Body of pancreas (tissue), 4 donors: ENCODE data around the gene MYZAP. TPM values are rescaled to one million over a fixed set of nuclear protein-coding genes. Genes with fewer than 3 reads are reported as not detected.
A peak's percentile ranks its signal among the peaks of the same experiment; 100 is the strongest.

ENCODE experiments used
- ATAC-seq: fragments of 150-250 bp; one replicate; pipeline ENCODE4 v1.9.1; 2016
- DNase-seq, 4 donors: peaks; one replicate each; pipeline ENCODE4 v3.0.0-alpha.2; 2019
- H3K27ac ChIP-seq, 4 donors: fragments of 200-600 bp; sonication (generic); 1 replicate in 3 of 4; 2 replicates in 1 of 4; pipeline versions ENCODE4 v1.5.1 to v1.6.1; 2016 to 2019; ENCODE audit warnings: mild to moderate bottlenecking in 1 of 4, mixed read lengths in 1 of 4, moderate library complexity in 1 of 4
- H3K27me3 ChIP-seq, 2 donors: fragments of 200-600 bp; sonication (generic); one replicate each; pipeline ENCODE4 v1.6.0; 2016; ENCODE audit warnings: mild to moderate bottlenecking in 1 of 2
- H3K36me3 ChIP-seq, 2 donors: fragments of 200-600 bp; sonication (generic); replicated peaks in 1 of 2; 2 replicates each; pipeline ENCODE4 v1.5.1; 2016; ENCODE audit warnings: low read depth in 2 of 2; ENCODE audit not compliant: insufficient read depth in 1 of 2
- H3K4me1 ChIP-seq: fragments of 200-600 bp; sonication (generic); one replicate; pipeline ENCODE4 v1.6.0; 2016
- H3K4me3 ChIP-seq, 2 donors: fragments of 200-600 bp; sonication (generic); 1 replicate in 1 of 2; 2 replicates in 1 of 2; pipeline ENCODE4 v1.5.1; 2016 to 2019
- H3K9me3 ChIP-seq, 3 donors: fragments of 200-600 bp; sonication (generic); 1 replicate in 2 of 3; 2 replicates in 1 of 3; pipeline ENCODE4 v1.5.1; 2016
- CTCF ChIP-seq, 7 experiments: fragments of 450-650 bp in 4 of 7; fragments of 200-600 bp in 3 of 7; sonication (generic) in 3 of 7; IDR thresholded peaks; one replicate each; pipeline ENCODE4 v1.5.1; 2016 to 2019; ENCODE audit warnings: antibody characterized with exemption in 7 of 7
- POLR2A ChIP-seq, 3 donors: fragments of 450-650 bp; IDR thresholded peaks; one replicate each; pipeline ENCODE4 v1.6.1; 2016; ENCODE audit warnings: antibody characterized with exemption in 3 of 3, mild to moderate bottlenecking in 2 of 3
- WGBS, 2 donors: methylation state at CpG; one replicate each; pipeline ENCODE4 v1.1.5; 2017; 5-methylcytosine and 5-hydroxymethylcytosine counted together
- intact Hi-C: fragments of 100-400 bp; cut with DNase I; formaldehyde crosslinking; loops from one replicate; pipeline ENCODE4 v1.15.1; 2023
- total RNA-seq, 2 donors: library from RNA; depleted of rRNA; stranded (reverse); fragments of >200 nt; gene quantifications; one replicate each; pipeline ENCODE4 v1.1.0, GENCODE V29; 2016

The MYZAP gene
- total RNA-seq, 2 donors from 2014 or later: 10.9 to 16.3 TPM

- Histone ChIP-seq H3K4me1 (peaks cover 13% of the 10 kb centered on the region), H3K27me3 (no peaks in the 10 kb centered on the region), H3K27ac (no peak overlapping the region), H3K9me3 (no peaks in the 10 kb centered on the region), H3K4me3 (no peak overlapping the region), H3K36me3 (no peaks in the 10 kb centered on the region)
- WGBS, 2 donors: 62 to 85% methylated on average over 10 of the region's 10 CpGs
- TF ChIP-seq CTCF (IDR thresholded peaks at IDR 0.05) (no peak), POLR2A (IDR thresholded peaks at IDR 0.05) (no peak)
- no peak for DNase-seq
- ATAC-seq: no peak
- intact Hi-C loops: no loop called here
Observed at GRCh38 chr15:57565311-57565710, 26.4 kb upstream of the MYZAP start.

GRCh38 chr15:57566834-57567233 is 24.9 kb upstream of the MYZAP start:
- H3K4me3 ChIP-seq: no peak overlapping the region
- no peaks in the 10 kb centered on the region for H3K9me3 ChIP-seq
- peak; percentile 27 for ATAC-seq
- DNase-seq: peak in 3 of 4 donors; percentile 39 to 70 (median 57)
- H3K4me1 ChIP-seq: no peaks in the 10 kb centered on the region
- no peaks in the 10 kb centered on the region for H3K27me3 ChIP-seq
- TF ChIP-seq CTCF (IDR thresholded peaks at IDR 0.05) (no peak), POLR2A (IDR thresholded peaks at IDR 0.05) (no peak)
- WGBS, 2 donors: 19 to 26% methylated on average over 4 of the region's 4 CpGs
- no peak overlapping the region for H3K27ac ChIP-seq
- H3K36me3 ChIP-seq: no peaks in the 10 kb centered on the region
- intact Hi-C loops: no loop called here

- H3K36me3 ChIP-seq: no peaks in the 10 kb centered on the region
- H3K9me3 ChIP-seq: no peaks in the 10 kb centered on the region
- intact Hi-C loops: no loop called here
- ATAC-seq (no peak), DNase-seq (no peak)
- 86 to 89% methylated on average over 3 of the region's 3 CpGs for WGBS, 2 donors
- TF ChIP-seq POLR2A (IDR thresholded peaks at IDR 0.05): no peak
- no peak for TF ChIP-seq CTCF (IDR thresholded peaks at IDR 0.05)
- no peaks in the 10 kb centered on the region for H3K27me3 ChIP-seq
- H3K4me3 ChIP-seq: no peak overlapping the region
- H3K27ac ChIP-seq: no peak overlapping the region
- no peaks in the 10 kb centered on the region for H3K4me1 ChIP-seq
Observed at GRCh38 chr15:57567891-57568290, 23.8 kb upstream of the MYZAP start.

GRCh38 chr15:57568299-57568698 is 23.4 kb upstream of the MYZAP start:
- H3K27me3 ChIP-seq: no peaks in the 10 kb centered on the region
- H3K36me3 ChIP-seq: no peaks in the 10 kb centered on the region
- H3K4me3 ChIP-seq: no peak overlapping the region
- H3K9me3 ChIP-seq: no peaks in the 10 kb centered on the region
- no peaks in the 10 kb centered on the region for H3K4me1 ChIP-seq
- no peak overlapping the region for H3K27ac ChIP-seq
- TF ChIP-seq POLR2A (IDR thresholded peaks at IDR 0.05) (no peak), CTCF (IDR thresholded peaks at IDR 0.05) (no peak)
- WGBS, 2 donors: 90 to 92% methylated on average over 2 of the region's 2 CpGs
- DNase-seq: no peak
- no peak for ATAC-seq
- intact Hi-C loops: no loop called here

- H3K4me1 ChIP-seq: no peaks in the 10 kb centered on the region
- H3K4me3 ChIP-seq: no peak overlapping the region
- no peaks in the 10 kb centered on the region for H3K9me3 ChIP-seq
- no peak overlapping the region for H3K27ac ChIP-seq
- no peak for TF ChIP-seq POLR2A (IDR thresholded peaks at IDR 0.05)
- no peak for TF ChIP-seq CTCF (IDR thresholded peaks at IDR 0.05)
- intact Hi-C loops: no loop called here
- DNase-seq (no peak), ATAC-seq (no peak)
- WGBS, 2 donors: 72 to 80% methylated on average over 2 of the region's 2 CpGs
- no peaks in the 10 kb centered on the region for H3K36me3 ChIP-seq
- H3K27me3 ChIP-seq: no peaks in the 10 kb centered on the region
Observed at GRCh38 chr15:57570340-57570739, 21.4 kb upstream of the MYZAP start.
